ENCODE measurements around the gene PPP1R36. TPM values are rescaled to one million over a fixed set of nuclear protein-coding genes. Genes with fewer than 3 reads are reported as not detected.

Gene PPP1R36
- total and polyA plus RNA-seq, 2 of the 13 experiments (the other 11 are each of a cell fraction or from before 2014, with no cell fraction given): 0.11 to 0.17 TPM

DNA sequence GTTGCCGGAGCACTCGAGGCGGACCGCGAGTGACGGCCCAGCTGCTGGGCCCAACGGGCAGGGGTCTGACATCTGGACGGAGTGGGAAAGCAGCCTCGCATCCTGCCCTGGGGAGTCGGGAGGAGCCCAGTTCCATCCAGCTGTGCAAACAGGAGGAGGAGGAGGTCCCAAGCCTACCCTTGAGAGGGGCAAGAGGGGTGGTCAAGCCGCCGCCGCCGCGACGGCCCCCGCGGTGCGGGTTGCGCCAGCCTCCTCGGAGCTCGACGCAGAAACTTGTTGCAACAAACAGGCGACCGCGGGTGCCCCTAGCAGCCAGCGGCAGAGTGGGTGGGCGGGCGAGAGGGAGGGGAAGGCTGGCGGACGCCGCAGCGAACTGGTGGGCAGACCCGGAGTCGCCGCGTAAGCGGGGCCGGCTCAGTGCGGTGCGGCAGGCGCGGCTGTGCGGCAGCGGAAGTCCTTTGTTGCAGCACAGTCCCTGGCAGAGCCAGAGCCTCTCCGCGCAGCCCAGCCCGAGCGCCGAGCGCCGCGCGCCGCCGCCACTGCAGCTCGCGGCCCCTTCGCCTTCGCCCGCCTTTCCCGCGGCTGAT, 45.4 kb upstream of the PPP1R36 start, which contains the start of gene ZBTB1 (continued):
- no peak for TF ChIP-seq ZNF788 (CRISPR knock-in tag; IDR thresholded peaks at IDR 0.05; ENCODE audit: borderline replicate concordance)
- TF ChIP-seq, protein P1, sequence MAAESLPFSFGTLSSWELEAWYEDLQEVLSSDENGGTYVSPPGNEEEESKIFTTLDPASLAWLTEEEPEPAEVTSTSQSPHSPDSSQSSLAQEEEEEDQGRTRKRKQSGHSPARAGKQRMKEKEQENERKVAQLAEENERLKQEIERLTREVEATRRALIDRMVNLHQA (CRISPR knock-in tag; IDR thresholded peaks at IDR 0.05): no peak
- TF ChIP-seq ZNF543 (CRISPR knock-in tag; IDR thresholded peaks at IDR 0.05): no peak
- no peak for TF ChIP-seq NFYB (CRISPR knock-in tag; IDR thresholded peaks at IDR 0.05)
- no peak for TF ChIP-seq ZFP62 (CRISPR knock-in tag; IDR thresholded peaks at IDR 0.05)
- TF ChIP-seq, protein P2, sequence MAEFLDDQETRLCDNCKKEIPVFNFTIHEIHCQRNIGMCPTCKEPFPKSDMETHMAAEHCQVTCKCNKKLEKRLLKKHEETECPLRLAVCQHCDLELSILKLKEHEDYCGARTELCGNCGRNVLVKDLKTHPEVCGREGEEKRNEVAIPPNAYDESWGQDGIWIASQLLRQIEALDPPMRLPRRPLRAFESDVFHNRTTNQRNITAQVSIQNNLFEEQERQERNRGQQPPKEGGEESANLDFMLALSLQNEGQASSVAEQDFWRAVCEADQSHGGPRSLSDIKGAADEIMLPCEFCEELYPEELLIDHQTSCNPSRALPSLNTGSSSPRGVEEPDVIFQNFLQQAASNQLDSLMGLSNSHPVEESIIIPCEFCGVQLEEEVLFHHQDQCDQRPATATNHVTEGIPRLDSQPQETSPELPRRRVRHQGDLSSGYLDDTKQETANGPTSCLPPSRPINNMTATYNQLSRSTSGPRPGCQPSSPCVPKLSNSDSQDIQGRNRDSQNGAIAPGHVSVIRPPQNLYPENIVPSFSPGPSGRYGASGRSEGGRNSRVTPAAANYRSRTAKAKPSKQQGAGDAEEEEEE (CRISPR knock-in tag; IDR thresholded peaks at IDR 0.05; ENCODE audit: borderline replicate concordance): no peak
- 0 out of 2 replicates have a peak, but pooled peaks have one; percentile 31 for TF ChIP-seq ZNF451 (CRISPR knock-in tag; IDR thresholded peaks at IDR 0.05)
- TF ChIP-seq, protein P3, sequence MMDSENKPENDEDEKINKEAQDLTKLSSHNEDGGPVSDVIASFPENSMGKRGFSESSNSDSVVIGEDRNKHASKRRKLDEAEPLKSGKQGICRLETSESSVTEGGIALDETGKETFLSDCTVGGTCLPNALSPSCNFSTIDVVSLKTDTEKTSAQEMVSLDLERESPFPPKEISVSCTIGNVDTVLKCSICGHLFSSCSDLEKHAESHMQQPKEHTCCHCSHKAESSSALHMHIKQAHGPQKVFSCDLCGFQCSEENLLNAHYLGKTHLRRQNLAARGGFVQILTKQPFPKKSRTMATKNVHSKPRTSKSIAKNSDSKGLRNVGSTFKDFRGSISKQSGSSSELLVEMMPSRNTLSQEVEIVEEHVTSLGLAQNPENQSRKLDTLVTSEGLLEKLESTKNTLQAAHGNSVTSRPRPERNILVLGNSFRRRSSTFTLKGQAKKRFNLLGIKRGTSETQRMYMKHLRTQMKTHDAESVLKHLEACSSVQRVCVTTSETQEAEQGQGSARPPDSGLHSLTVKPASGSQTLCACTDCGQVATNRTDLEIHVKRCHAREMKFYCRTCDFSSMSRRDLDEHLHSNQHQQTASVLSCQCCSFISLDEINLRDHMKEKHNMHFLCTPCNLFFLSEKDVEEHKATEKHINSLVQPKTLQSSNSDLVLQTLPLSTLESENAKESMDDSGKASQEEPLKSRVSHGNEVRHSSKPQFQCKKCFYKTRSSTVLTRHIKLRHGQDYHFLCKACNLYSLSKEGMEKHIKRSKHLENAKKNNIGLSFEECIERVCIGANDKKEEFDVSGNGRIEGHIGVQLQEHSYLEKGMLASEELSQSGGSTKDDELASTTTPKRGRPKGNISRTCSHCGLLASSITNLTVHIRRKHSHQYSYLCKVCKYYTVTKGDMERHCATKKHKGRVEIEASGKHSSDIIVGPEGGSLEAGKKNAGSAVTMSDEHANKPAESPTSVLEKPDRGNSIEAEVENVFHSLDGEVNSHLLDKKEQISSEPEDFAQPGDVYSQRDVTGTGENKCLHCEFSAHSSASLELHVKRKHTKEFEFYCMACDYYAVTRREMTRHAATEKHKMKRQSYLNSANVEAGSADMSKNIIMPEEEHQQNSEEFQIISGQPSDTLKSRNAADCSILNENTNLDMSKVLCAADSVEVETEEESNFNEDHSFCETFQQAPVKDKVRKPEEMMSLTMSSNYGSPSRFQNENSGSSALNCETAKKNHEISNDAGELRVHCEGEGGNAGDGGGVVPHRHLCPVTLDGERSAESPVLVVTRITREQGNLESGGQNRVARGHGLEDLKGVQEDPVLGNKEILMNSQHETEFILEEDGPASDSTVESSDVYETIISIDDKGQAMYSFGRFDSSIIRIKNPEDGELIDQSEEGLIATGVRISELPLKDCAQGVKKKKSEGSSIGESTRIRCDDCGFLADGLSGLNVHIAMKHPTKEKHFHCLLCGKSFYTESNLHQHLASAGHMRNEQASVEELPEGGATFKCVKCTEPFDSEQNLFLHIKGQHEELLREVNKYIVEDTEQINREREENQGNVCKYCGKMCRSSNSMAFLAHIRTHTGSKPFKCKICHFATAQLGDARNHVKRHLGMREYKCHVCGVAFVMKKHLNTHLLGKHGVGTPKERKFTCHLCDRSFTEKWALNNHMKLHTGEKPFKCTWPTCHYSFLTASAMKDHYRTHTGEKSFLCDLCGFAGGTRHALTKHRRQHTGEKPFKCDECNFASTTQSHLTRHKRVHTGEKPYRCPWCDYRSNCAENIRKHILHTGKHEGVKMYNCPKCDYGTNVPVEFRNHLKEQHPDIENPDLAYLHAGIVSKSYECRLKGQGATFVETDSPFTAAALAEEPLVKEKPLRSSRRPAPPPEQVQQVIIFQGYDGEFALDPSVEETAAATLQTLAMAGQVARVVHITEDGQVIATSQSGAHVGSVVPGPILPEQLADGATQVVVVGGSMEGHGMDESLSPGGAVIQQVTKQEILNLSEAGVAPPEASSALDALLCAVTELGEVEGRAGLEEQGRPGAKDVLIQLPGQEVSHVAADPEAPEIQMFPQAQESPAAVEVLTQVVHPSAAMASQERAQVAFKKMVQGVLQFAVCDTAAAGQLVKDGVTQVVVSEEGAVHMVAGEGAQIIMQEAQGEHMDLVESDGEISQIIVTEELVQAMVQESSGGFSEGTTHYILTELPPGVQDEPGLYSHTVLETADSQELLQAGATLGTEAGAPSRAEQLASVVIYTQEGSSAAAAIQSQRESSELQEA (CRISPR knock-in tag; IDR thresholded peaks at IDR 0.05; ENCODE audit: not compliant biosample characterization): no peak
- TF ChIP-seq ZNF570 (CRISPR knock-in tag; IDR thresholded peaks at IDR 0.05; ENCODE audit: borderline replicate concordance): no peak
- TF ChIP-seq ZSCAN29 (CRISPR knock-in tag; conservative IDR thresholded peaks at IDR 0.05): no peak
- TF ChIP-seq ZNF672 (CRISPR knock-in tag; IDR thresholded peaks at IDR 0.05): no peak
- no peak for TF ChIP-seq SIX1 (CRISPR knock-in tag; IDR thresholded peaks at IDR 0.05; ENCODE audit: borderline replicate concordance)
- no peak for TF ChIP-seq ZNF776 (CRISPR knock-in tag; IDR thresholded peaks at IDR 0.05)
- no peak for TF ChIP-seq ELF1 (CRISPR knock-in tag; IDR thresholded peaks at IDR 0.05)
- TF ChIP-seq, protein P4, sequence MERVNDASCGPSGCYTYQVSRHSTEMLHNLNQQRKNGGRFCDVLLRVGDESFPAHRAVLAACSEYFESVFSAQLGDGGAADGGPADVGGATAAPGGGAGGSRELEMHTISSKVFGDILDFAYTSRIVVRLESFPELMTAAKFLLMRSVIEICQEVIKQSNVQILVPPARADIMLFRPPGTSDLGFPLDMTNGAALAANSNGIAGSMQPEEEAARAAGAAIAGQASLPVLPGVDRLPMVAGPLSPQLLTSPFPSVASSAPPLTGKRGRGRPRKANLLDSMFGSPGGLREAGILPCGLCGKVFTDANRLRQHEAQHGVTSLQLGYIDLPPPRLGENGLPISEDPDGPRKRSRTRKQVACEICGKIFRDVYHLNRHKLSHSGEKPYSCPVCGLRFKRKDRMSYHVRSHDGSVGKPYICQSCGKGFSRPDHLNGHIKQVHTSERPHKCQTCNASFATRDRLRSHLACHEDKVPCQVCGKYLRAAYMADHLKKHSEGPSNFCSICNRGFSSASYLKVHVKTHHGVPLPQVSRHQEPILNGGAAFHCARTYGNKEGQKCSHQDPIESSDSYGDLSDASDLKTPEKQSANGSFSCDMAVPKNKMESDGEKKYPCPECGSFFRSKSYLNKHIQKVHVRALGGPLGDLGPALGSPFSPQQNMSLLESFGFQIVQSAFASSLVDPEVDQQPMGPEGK (CRISPR knock-in tag; IDR thresholded peaks at IDR 0.05): peak; percentile 84
- no peak for TF ChIP-seq RARA (CRISPR knock-in tag; IDR thresholded peaks at IDR 0.05)

Measured in HepG2 (cell line).